GDM1 (cell line): Measurements from ENCODE around the gene WDR18.

Experiments
- DNase-seq: peaks from one replicate; lab custom pipeline; 2025; lab: John Stamatoyannopoulos, UW

Gene WDR18

GRCh38 chr19:991932-992669 lies 8.0 kb downstream of the WDR18 start:
- DNase-seq, result no peak

GRCh38 chr19:992670-993055 lies 8.5 kb downstream of the WDR18 start:
- DNase-seq, result no peak

- DNase-seq, result no peak
Measured at GRCh38 chr19:993361-993830, 9.3 kb downstream of the WDR18 start.

- no peak for DNase-seq
Measured at GRCh38 chr19:993831-994393, 9.8 kb downstream of the WDR18 start.

GRCh38 chr19:994516-994915 lies 10.4 kb downstream of the WDR18 start:
- DNase-seq, result no peak

- DNase-seq, result no peak
Measured at GRCh38 chr19:995051-995827, 11.1 kb downstream of the WDR18 start.

GRCh38 chr19:996051-996838 lies 12.1 kb downstream of the WDR18 start:
- DNase-seq, result no peak

GRCh38 chr19:998064-998463 lies 13.9 kb downstream of the WDR18 start:
- DNase-seq, result no peak

GRCh38 chr19:999379-999719 lies 15.2 kb downstream of the WDR18 start:
- DNase-seq, result no peak

GRCh38 chr19:1000095-1000494 lies 15.9 kb downstream of the WDR18 start, which contains the start of gene GRIN3B:
GRIN3B (plus strand) TSS chr19:1000419; CDS start chr19:1000438, 19 bp downstream.
- DNase-seq, result peak; percentile 48

- no peak for DNase-seq
Measured at GRCh38 chr19:1000591-1001537, 16.7 kb downstream of the WDR18 start.

- DNase-seq, result peak; percentile 31
Measured at GRCh38 chr19:1001538-1002166, 17.5 kb downstream of the WDR18 start.

- DNase-seq, result no peak
Measured at GRCh38 chr19:1002600-1002999, 18.5 kb downstream of the WDR18 start.

GRCh38 chr19:1003283-1003682 lies 19.1 kb downstream of the WDR18 start:
- DNase-seq, result no peak

GRCh38 chr19:1004204-1004802 lies 20.2 kb downstream of the WDR18 start:
- no peak for DNase-seq

- no peak for DNase-seq
Measured at GRCh38 chr19:1004803-1005664, 20.9 kb downstream of the WDR18 start.

- DNase-seq, result no peak
Measured at GRCh38 chr19:1006711-1007398, 22.7 kb downstream of the WDR18 start.

- DNase-seq, result no peak
Measured at GRCh38 chr19:1007399-1008251, 23.5 kb downstream of the WDR18 start.
